Endothelial cell of umbilical vein (primary cell): ENCODE results near the gene XYLT1. TPM values are rescaled to one million over a fixed set of nuclear protein-coding genes. Genes with fewer than 3 reads are reported as not detected.

Experiments used
- BruUV-seq: library from RNA; stranded (reverse); fragments of 400-500 nt; replicated peaks from 2 replicates; lab custom pipeline; 2021; lab: Mats Ljungman, UMichigan
- CTCF ChIA-PET: fragments of 300-600, 350-600 bp; sonication (Branson Sonifier 250); formaldehyde crosslinking; loops from one replicate; lab custom pipeline; 2021; ENCODE audit warnings: antibody characterized with exemption, inconsistent platforms; lab: Charles Lee
- POLR2A ChIA-PET: fragments of 300-600, 350-600 bp; sonication (Branson Sonifier 250); formaldehyde crosslinking; loops from one replicate; lab custom pipeline; 2021; ENCODE audit warnings: antibody characterized with exemption, inconsistent platforms; lab: Charles Lee
- DNase-seq: peaks from one replicate; pipeline ENCODE4 v3.0.0-alpha.2; 2011; ENCODE audit warnings: low read depth, low spot score
- FAIRE-seq: peaks from 2 replicates; lab custom pipeline; 2011; peaks lifted over from hg19 to GRCh38; lab: Jason Lieb, UNC
- H2AFZ ChIP-seq: 2 replicates; pipeline ENCODE4 v1.6.0; 2012; ENCODE audit warnings: low read depth, low read length, control low read depth, inconsistent platforms
- H3K27ac ChIP-seq: 2 replicates; pipeline ENCODE4 v1.5.1; 2011; ENCODE audit warnings: low read depth, mild to moderate bottlenecking, control low read depth, low read length, moderate library complexity; ENCODE audit not compliant: insufficient read depth
- H3K27me3 ChIP-seq, 2 experiments: 2 replicates each; pipeline versions ENCODE4 v1.6.0 to v1.6.1; 2011; ENCODE audit warnings: low read length in 2 of 2, mixed read lengths in 1 of 2; ENCODE audit not compliant: control insufficient read depth in 2 of 2, insufficient read depth in 2 of 2
- H3K36me3 ChIP-seq, 2 experiments: 2 replicates in 1 of 2; 3 replicates in 1 of 2; pipeline ENCODE4 v1.5.1; 2011; ENCODE audit warnings: low read length in 2 of 2, mild to moderate bottlenecking in 1 of 2, moderate library complexity in 1 of 2; ENCODE audit not compliant: control insufficient read depth in 2 of 2, insufficient read depth in 2 of 2; ENCODE audit errors: extremely low read depth in 1 of 2
- H3K4me1 ChIP-seq: 3 replicates; pipeline ENCODE4 v1.5.1; 2011; ENCODE audit warnings: mild to moderate bottlenecking, low read length; ENCODE audit not compliant: control insufficient read depth, insufficient read depth; ENCODE audit errors: extremely low read depth
- H3K4me2 ChIP-seq: 2 replicates; pipeline ENCODE4 v1.6.1; 2011; ENCODE audit warnings: low read length, control low read depth, mixed read lengths; ENCODE audit not compliant: insufficient read depth
- H3K4me3 ChIP-seq, 3 experiments: fragments of 200-600 bp in 1 of 3; sonication (generic), shearing (Covaris generic) in 1 of 3; replicated peaks in 1 of 3; 2 replicates each; pipeline ENCODE4 v1.5.1; 2011 to 2016; ENCODE audit warnings: control low read depth in 3 of 3, low read length in 3 of 3, mild to moderate bottlenecking in 2 of 3, inconsistent platforms in 1 of 3, low read depth in 1 of 3, moderate library complexity in 1 of 3; ENCODE audit not compliant: insufficient read depth in 1 of 3
- H3K79me2 ChIP-seq: 2 replicates; pipeline ENCODE4 v1.6.0; 2012; ENCODE audit warnings: low read length, inconsistent platforms; ENCODE audit not compliant: control insufficient read depth, insufficient read depth
- H3K9ac ChIP-seq: replicated peaks from 2 replicates; pipeline ENCODE3; 2011; ENCODE audit warnings: low read length, control low read depth; ENCODE audit not compliant: insufficient read depth; ENCODE audit errors: extremely low read depth
- H3K9me1 ChIP-seq: replicated peaks from 3 replicates; pipeline ENCODE4 v1.6.0; 2011; ENCODE audit warnings: mild to moderate bottlenecking, low read length; ENCODE audit not compliant: control insufficient read depth, insufficient read depth; ENCODE audit errors: extremely low read depth
- H3K9me3 ChIP-seq: replicated peaks from 2 replicates; pipeline ENCODE4 v1.5.1; 2012; ENCODE audit warnings: low read length, inconsistent platforms; ENCODE audit not compliant: control insufficient read depth, insufficient read depth
- H4K20me1 ChIP-seq: replicated peaks from 2 replicates; pipeline ENCODE3; 2011; ENCODE audit warnings: mild to moderate bottlenecking, low read length; ENCODE audit not compliant: control insufficient read depth, insufficient read depth; ENCODE audit errors: extremely low read depth
- EZH2 ChIP-seq: IDR thresholded peaks from 2 replicates; pipeline ENCODE4 v1.6.1; 2012; ENCODE audit warnings: borderline replicate concordance, low read depth, mild to moderate bottlenecking, moderate library complexity, low read length, inconsistent platforms; ENCODE audit not compliant: severe bottlenecking
- FOS ChIP-seq: IDR thresholded peaks from 2 replicates; pipeline ENCODE4 v1.6.1; 2011; ENCODE audit warnings: mild to moderate bottlenecking, low read length, moderate library complexity, borderline replicate concordance; ENCODE audit not compliant: insufficient read depth
- GATA2 ChIP-seq: IDR thresholded peaks from 2 replicates; pipeline ENCODE4 v1.7.0; 2011; ENCODE audit warnings: low read depth, mild to moderate bottlenecking, moderate library complexity, mixed read lengths, low read length; ENCODE audit not compliant: insufficient read length, insufficient read depth
- JUN ChIP-seq: IDR thresholded peaks from 2 replicates; pipeline ENCODE4 v1.6.1; 2011; ENCODE audit warnings: borderline replicate concordance, low read depth; ENCODE audit not compliant: insufficient read length, insufficient read depth
- MYC ChIP-seq: IDR thresholded peaks from one replicate; pipeline ENCODE4 v1.6.1; 2011; ENCODE audit warnings: mild to moderate bottlenecking, low read depth, low read length
- POLR2A ChIP-seq: IDR thresholded peaks from 2 replicates; pipeline ENCODE4 v1.6.1; 2012; ENCODE audit warnings: low read depth, mild to moderate bottlenecking, control low read depth, low read length
- POLR2AphosphoS5 ChIP-seq: IDR thresholded peaks from 2 replicates; pipeline ENCODE4 v1.6.1; 2012; ENCODE audit warnings: low read depth, mild to moderate bottlenecking, control low read depth, low read length, moderate library complexity; ENCODE audit not compliant: insufficient read depth
- dilution Hi-C: fragments of 300-500 bp; cut with MboI; formaldehyde crosslinking; loops from one replicate; pipeline ENCODE4 v1.15.0; 2019; ENCODE audit warnings: low sequenced_read_pairs; ENCODE audit not compliant: extremely low pct_ligation_motif_present
- intact Hi-C: fragments of 100-400 bp; cut with micrococcal nuclease; formaldehyde crosslinking; loops from one replicate; pipeline ENCODE4 v1.10.0; 2022
- polyA plus RNA-seq, 4 experiments: library from polyadenylated mRNA; depleted of rRNA in 3 of 4; stranded (reverse) in 3 of 4; unstranded in 1 of 4; fragments of >200 nt; gene quantifications; 2 replicates each; pipeline versions ENCODE4 v1.2.1 to v1.2.3, GENCODE V29; 2011 to 2012; ENCODE audit warnings: missing spikeins in 1 of 4
- total RNA-seq: library from RNA; stranded (reverse); gene quantifications from 2 replicates; pipeline ENCODE4 v1.2.3, GENCODE V29; 2021
- TF ChIP-seq, protein P1 (sequence below), 2 donors: IDR thresholded peaks; 1 replicate in 1 of 2; 2 replicates in 1 of 2; pipeline ENCODE4 v1.5.1; 2011; ENCODE audit warnings: low read length in 2 of 2, mild to moderate bottlenecking in 2 of 2, moderate library complexity in 2 of 2, control low read depth in 1 of 2, inconsistent platforms in 1 of 2, low read depth in 1 of 2; ENCODE audit not compliant: insufficient read depth in 1 of 2; ENCODE audit errors: extremely low read depth in 1 of 2
- TF ChIP-seq, protein P2 (sequence below): IDR thresholded peaks from 2 replicates; pipeline ENCODE4 v1.6.1; 2011; ENCODE audit not compliant: insufficient read depth, insufficient read length

The XYLT1 gene
- total and polyA plus RNA-seq, 2 donors (not counting 3 experiments of a cell fraction or from before 2014, with no cell fraction given): 0.63 to 2.9 TPM

DNA sequence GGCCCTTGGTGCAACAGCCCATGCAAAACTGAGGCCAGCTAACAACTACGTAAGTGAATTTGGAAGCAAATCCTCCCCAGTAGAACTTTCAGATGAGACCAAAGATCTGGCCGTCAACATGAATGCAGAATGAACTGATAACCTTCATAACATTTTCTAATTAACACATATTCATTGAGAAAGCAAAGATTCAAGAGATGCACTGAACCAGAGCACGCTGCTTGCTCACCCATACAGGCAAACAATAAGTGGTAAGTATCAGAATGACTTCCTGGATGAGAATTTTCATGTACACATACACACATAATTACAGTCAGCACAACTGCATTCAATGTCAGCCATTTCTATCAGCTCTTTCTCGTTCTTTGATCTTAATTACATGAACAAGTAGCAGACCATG is 30.6 kb downstream of the XYLT1 start:
- CTCF ChIA-PET: no interaction called here
- H3K27ac ChIP-seq: no peak overlapping the region
- TF ChIP-seq, protein P1, sequence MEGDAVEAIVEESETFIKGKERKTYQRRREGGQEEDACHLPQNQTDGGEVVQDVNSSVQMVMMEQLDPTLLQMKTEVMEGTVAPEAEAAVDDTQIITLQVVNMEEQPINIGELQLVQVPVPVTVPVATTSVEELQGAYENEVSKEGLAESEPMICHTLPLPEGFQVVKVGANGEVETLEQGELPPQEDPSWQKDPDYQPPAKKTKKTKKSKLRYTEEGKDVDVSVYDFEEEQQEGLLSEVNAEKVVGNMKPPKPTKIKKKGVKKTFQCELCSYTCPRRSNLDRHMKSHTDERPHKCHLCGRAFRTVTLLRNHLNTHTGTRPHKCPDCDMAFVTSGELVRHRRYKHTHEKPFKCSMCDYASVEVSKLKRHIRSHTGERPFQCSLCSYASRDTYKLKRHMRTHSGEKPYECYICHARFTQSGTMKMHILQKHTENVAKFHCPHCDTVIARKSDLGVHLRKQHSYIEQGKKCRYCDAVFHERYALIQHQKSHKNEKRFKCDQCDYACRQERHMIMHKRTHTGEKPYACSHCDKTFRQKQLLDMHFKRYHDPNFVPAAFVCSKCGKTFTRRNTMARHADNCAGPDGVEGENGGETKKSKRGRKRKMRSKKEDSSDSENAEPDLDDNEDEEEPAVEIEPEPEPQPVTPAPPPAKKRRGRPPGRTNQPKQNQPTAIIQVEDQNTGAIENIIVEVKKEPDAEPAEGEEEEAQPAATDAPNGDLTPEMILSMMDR (IDR thresholded peaks at IDR 0.05; ENCODE audit: extremely low read depth in 1 of 2, insufficient read depth in 1 of 2, low read depth in 1 of 2, low read length in 2 of 2): no peak
- no peak for TF ChIP-seq FOS
- TF ChIP-seq, protein P2, sequence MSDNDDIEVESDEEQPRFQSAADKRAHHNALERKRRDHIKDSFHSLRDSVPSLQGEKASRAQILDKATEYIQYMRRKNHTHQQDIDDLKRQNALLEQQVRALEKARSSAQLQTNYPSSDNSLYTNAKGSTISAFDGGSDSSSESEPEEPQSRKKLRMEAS: no peak
- no peak for TF ChIP-seq POLR2AphosphoS5
- no peak for TF ChIP-seq POLR2A
- TF ChIP-seq EZH2: no peak
- TF ChIP-seq GATA2: no peak
- TF ChIP-seq MYC: no peak
- TF ChIP-seq JUN: no peak
- intact Hi-C loops: no loop called here
- POLR2A ChIA-PET: no interaction called here
- FAIRE-seq (no peak), DNase-seq (no peak)
- H3K4me3 ChIP-seq: no peak overlapping the region
- no peaks in the 10 kb centered on the region for H3K79me2 ChIP-seq
- H3K4me1 ChIP-seq: no peaks in the 10 kb centered on the region
- H3K9me3 ChIP-seq: no peaks in the 10 kb centered on the region
- H3K4me2 ChIP-seq: no peak overlapping the region
- no peaks in the 10 kb centered on the region for H4K20me1 ChIP-seq
- no peak overlapping the region for H3K9ac ChIP-seq
- BruUV-seq: no TSS peak
- no peaks in the 10 kb centered on the region for H3K36me3 ChIP-seq
- no peaks in the 10 kb centered on the region for H3K27me3 ChIP-seq
- no peak overlapping the region for H2AFZ ChIP-seq
- dilution Hi-C loops: no loop called here
- no peaks in the 10 kb centered on the region for H3K9me1 ChIP-seq
